GM12892 (cell line): ENCODE measurements around the gene VMP1.
"Not testable (repeated sequence)": the region's sequence is repeated elsewhere in the genome, so short reads cannot be mapped to it uniquely, and the experiment has no call there.

Source experiments
- DNase-seq: peaks from one replicate; pipeline ENCODE4 v3.0.0; 2011; ENCODE audit not compliant: insufficient read length
- FAIRE-seq: peaks from 2 replicates; lab custom pipeline; 2011; peaks lifted over from hg19 to GRCh38; lab: Jason Lieb, UNC
- POLR2A ChIP-seq: IDR thresholded peaks from 2 replicates; pipeline ENCODE4 v1.6.1; 2011; ENCODE audit warnings: low read depth, low read length, control low read depth
- POLR2AphosphoS5 ChIP-seq: IDR thresholded peaks from 2 replicates; pipeline ENCODE4 v1.6.1; 2011; ENCODE audit warnings: low read depth, low read length, control low read depth
- TAF1 ChIP-seq: IDR thresholded peaks from 2 replicates; pipeline ENCODE4 v1.6.1; 2011; ENCODE audit warnings: low read depth, mild to moderate bottlenecking, control low read depth, low read length, borderline replicate concordance

Gene VMP1

DNA sequence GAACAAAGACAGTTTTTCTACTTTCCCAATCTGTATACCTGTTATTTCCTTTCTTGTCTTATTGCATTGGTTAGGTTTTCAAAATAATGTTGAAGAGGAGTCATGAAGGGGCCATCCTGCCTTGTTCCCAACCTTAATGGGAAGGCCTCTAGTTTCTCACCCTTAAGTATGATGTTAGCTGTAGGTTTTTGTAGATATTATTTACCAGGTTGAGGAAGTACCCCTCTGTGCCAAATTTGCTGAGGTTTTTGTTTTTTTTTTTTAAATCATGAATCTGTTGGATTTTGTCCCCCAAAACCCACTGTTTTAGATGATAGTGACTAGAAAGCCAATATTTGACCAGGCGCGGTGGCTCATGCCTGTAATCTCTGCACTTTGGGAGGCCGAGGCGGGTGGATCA, 36.4 kb downstream of the VMP1 start:
- no peak for TF ChIP-seq POLR2A
- TF ChIP-seq TAF1: no peak
- no peak for TF ChIP-seq POLR2AphosphoS5
- DNase-seq: no peak
- no peak for FAIRE-seq

DNA sequence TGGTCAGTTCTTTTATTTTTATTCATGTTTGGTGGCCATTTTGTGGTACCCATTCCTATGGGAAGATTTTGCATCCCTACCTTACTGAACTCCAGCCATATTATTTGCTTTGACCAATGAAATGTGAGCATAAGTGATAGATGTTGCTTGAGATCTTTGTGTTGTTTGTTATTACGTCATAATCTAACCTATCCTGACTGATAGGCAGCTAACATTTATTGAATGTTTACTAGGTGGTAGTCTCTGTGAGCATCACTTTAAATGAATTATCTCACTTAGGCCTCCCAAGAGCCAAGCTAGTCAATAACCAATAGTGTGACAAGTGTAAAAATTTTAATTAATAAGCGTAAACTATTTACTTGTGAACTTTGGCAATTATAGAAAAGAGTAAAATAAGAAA, 37.6 kb downstream of the VMP1 start:
- DNase-seq: no peak
- FAIRE-seq: no peak
- TF ChIP-seq POLR2A: no peak
- TF ChIP-seq TAF1: no peak
- no peak for TF ChIP-seq POLR2AphosphoS5

DNA sequence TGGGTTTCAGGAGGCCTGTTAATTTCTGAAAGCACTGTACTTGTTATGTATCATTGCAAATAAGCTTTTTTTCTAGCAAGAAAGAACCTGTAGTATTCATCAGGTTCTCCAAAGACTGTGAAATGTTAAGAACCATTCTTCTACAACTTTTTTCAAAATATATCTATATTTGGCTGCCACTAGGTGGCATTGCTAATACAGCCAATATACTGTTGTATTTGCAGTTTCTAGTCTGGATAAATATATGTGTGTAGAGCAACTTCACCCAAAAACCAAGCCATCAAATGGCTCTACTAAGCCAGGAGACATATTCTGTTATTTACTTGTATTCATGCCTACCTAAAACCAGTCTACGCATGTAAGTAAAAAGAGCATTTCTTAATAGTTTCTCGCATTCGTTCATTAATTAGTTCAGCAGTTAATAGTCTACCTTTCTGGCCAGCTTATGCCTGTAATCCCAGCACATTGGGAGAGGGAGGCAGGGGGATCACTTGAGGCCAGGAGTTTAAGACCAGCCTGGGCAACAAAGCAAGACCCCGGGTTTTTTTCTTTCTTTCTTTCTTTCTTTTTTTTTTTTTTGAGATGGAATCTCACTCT, 39.5 kb downstream of the VMP1 start:
- no peak for DNase-seq
- TF ChIP-seq POLR2AphosphoS5 (no peak), POLR2A (no peak), TAF1 (no peak)
- FAIRE-seq: no peak

DNA sequence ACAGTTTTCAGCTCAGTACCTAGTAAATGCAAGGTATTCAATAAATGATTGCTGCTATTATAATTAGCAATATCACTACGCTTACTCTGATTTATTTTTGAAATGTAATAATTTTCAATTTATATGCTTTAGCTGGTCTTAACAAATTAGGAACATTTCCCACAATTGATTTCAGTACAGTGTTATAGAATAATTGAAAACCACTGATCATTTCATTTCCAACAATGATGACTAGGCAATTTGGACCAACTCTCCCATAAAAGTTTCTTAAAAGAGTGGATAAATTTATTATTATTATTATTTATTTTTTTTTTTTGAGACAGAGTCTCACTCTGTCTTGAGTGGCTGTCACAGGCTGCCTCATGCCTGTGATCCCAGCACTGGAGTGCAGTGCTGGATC, 41.1 kb downstream of the VMP1 start:
- TF ChIP-seq TAF1 (no peak), POLR2A (no peak), POLR2AphosphoS5 (no peak)
- DNase-seq (no peak), FAIRE-seq (no peak)

DNA sequence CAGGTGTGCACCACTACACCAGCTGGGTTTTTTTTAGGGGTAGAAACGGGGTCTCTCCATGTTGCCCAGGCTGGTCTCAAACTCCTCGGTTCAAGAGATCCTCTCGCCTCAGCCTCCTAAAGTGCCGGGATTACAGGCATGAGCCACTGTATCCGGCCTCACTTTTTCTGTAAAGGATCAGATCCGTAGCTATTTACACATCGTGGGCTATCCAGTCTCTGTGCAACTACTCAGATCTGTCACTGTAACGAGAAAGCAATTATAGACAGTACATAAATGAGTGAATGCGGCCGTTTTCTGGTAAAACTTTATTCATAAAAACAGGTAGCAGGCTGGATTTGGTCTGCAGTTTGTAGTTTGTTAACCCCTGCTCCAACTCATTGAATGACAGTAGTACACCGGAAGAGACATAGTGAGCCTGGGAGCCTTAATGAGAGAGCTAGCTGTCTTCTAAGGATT, 44.5 kb downstream of the VMP1 start:
- peak; percentile 78 for FAIRE-seq
- TF ChIP-seq POLR2AphosphoS5: no peak
- no peak for TF ChIP-seq POLR2A
- no peak for TF ChIP-seq TAF1
- no peak for DNase-seq

DNA sequence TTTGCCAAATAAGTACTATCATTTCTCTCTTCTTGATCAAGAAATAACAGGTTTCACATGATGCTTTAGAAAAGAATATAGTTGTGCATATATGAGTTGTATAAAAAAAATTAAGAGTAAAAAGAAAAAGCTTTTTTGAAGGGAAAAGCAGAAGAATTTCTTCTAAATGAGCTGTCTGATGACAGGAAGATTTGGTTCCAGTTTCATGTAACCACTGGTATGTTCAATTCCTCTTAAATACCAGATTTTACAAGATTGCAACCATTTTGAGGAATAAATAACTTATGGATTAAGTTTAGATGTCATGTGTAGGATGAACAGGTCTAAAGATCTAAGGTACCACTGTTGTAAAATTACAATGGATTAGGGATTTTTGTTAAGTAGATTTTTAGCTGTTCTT, 45.0 kb downstream of the VMP1 start:
- DNase-seq (no peak), FAIRE-seq (no peak)
- no peak for TF ChIP-seq POLR2A

DNA sequence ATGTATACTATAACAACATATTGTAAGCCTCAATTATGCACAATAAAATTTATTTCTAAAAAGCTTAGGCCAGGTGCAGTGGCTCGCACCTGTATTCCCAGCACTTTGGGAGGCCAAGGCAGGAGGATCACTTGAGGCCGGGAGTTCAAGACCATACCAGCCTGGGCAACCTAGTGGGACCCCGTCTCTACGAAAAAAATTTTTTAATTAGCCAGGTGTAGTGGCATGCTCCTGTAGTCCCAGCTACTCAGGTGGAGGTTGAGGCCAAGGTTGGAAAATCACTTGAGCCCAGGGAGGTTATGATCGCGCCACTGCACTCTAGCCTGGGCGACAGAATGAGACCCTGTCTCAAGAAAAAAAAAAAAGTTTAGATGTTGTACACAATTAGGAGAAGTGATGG, 45.5 kb downstream of the VMP1 start:
- FAIRE-seq: no peak
- DNase-seq: no peak
- TF ChIP-seq TAF1 (no peak), POLR2AphosphoS5 (no peak), POLR2A (no peak)

DNA sequence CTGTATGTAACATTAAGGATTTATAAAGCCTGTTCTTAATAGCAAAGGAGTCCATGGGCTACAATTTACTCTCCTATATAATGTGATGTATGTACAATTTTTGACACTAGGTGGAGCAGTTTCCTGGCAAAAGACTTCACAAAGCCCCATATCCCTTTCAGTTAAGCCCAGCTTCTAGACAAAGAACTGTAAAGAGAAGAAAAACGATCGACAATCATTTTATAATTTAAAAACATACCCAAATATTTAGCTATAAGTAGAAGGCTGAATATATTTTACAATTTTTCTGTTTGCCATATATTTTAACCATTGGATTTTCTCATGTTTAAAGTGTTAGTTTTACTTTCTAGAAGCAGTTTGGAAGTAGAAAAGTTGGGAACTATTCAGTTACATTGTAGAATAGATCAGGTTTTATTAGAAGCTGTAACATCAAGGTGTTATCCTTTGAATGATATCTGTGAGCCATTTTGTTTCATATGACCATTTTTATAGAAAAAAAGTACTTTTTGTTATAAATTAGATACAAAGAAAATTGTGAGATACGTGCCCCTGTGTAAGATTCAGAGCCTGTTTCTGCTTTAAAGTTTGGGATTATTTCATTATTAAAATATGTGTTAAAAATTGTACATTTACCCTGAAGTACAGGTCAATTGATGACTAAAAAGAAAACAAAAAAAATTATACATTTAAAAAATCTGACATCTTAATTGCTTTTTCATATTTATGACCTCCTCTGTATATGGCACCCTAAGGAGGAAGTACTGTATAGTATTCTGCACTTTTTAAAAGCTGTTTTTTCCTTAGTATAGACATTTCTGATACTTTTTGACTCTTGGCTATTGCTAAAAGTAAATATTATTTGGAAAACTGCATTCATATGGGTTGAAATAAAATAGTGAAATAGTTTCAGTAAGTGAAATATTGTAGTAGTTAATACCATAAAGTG, 46.3 kb downstream of the VMP1 start:
- FAIRE-seq (peak; percentile 63), DNase-seq (no peak)
- TF ChIP-seq TAF1 (no peak), POLR2A (no peak), POLR2AphosphoS5 (no peak)

DNA sequence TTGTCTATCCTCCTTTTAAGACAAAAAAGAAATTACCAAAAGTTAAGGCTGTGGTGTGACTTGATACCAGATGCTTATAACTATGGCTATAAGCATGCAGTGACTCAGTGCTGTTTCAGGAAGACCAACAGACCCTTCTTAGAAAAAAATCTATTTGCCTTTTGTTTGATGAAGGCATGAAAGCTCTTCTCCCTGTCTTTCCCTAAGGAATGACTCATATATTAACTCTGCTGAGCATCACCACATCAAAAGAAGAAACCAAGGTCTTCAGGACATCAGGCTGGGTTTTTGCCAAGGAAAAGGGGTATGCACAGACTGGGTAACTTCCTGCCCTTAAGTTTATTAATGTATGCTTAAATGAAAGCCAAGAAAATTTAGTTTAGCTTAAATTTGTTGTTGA, 47.1 kb downstream of the VMP1 start:
- FAIRE-seq (no peak), DNase-seq (no peak)
- TF ChIP-seq POLR2AphosphoS5: no peak
- TF ChIP-seq POLR2A: no peak
- no peak for TF ChIP-seq TAF1

DNA sequence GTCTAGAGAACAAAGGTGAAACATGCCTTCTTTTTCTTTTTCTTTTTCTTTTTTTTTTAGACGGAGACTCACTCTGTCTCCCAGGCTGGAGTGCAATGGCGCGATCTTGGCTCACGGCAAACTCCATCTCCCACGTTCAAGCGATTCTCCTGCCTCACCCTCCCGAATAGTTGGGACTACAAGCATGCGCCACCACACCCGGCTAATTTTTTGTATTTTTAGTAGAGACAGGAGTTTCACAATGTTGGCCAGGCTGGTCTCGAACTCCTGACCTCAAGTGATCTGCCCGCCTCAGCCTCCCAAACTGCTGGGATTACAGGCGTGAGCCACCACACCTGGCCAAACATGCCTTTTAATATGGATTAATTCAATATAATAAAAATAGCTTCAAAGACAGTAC, 47.6 kb downstream of the VMP1 start:
- not testable (repeated sequence) for DNase-seq, FAIRE-seq

DNA sequence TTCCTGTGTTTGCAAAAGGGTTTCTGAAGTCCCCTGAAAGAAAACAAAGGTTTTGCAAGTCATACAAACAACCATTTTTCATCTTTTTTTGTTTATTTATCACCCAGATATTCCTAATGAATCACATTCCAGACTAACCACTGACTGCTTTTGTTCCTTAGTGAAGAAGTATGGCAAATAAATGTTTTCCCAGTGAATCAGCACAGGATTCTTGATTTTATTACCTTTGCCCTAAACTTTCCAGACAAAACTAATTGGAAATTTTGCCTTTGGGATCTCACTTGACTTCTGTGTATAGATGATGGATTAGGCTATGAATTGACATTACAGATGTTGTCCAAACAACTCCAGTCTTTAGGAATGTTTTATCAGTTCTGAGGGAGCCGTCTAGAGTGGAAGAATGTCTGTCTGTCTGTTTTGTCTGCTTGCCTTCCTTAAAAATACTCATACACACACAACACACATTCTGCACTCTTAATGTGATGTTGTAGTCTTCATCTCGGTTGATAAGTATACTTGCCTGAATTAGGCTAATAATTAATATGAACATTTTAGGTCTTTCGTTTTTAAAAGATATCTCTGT, 48.9 kb downstream of the VMP1 start:
- DNase-seq (no peak), FAIRE-seq (no peak)
- TF ChIP-seq POLR2A (no peak), POLR2AphosphoS5 (no peak), TAF1 (no peak)

DNA sequence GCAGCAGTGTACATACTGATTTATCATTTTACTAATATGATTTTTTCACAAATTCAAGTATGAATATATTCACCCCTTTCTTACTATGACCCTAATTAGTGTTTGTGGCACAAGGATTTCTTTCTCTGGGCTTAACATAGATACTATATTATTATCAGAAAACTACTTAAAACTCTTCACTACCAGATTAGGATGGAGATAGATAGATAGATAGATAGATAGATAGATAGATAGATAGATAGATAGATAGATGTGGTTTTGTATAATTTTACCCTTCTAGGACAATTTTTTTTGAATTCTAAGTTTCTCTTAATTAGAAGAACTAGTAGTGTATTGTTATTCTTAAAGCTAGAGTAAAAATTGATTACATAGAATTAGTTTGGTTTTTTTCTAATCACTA, 49.6 kb downstream of the VMP1 start:
- DNase-seq (no peak), FAIRE-seq (no peak)
- TF ChIP-seq TAF1: no peak
- TF ChIP-seq POLR2A: no peak
- TF ChIP-seq POLR2AphosphoS5: no peak
